ENCODE results near the gene MRPL46. TPM values are rescaled to one million over a fixed set of nuclear protein-coding genes. Genes with fewer than 3 reads are reported as not detected.
"Not testable (repeated sequence)": the region's sequence is repeated elsewhere in the genome, so short reads cannot be mapped to it uniquely, and the experiment has no call there.

MRPL46 gene
- total RNA-seq, 4 donors from 2014 or later, result 17.3 to 30.2 (median 19.3) TPM

DNA sequence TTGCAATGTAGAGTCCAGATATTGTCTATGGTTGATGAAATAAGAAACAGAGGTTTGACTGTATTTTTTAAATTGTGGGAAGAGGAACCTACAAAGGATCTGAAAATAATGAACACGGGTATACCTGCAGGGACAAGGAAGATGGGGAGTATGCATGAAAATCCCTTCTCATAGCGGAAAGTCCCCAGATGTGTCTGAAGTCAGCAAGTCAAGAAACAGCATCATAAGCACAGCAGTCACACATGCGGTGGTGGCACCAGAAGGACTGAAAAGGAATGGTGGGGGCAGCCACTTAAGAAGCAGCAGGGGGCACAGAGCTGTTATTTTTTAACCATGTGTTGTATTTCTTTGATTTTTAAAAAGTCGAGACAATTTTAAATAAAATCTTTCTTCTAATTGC lies 5.0 kb upstream of the MRPL46 start:
- no peaks in the 10 kb centered on the region for H3K9me3 ChIP-seq
- no peak overlapping the region for H3K27ac ChIP-seq
- H3K36me3 ChIP-seq, result peaks cover 0 to 58% (median 0%) of the 10 kb centered on the region in 3 donors
- no peaks in the 10 kb centered on the region for H3K27me3 ChIP-seq
- peaks cover 0 to 35% (median 9%) of the 10 kb centered on the region in 4 donors for H3K4me1 ChIP-seq
- H3K4me3 ChIP-seq, result no peak overlapping the region
- no peak for DNase-seq (ENCODE audit: low spot score in 2 of 2)
- TF ChIP-seq, protein P1, sequence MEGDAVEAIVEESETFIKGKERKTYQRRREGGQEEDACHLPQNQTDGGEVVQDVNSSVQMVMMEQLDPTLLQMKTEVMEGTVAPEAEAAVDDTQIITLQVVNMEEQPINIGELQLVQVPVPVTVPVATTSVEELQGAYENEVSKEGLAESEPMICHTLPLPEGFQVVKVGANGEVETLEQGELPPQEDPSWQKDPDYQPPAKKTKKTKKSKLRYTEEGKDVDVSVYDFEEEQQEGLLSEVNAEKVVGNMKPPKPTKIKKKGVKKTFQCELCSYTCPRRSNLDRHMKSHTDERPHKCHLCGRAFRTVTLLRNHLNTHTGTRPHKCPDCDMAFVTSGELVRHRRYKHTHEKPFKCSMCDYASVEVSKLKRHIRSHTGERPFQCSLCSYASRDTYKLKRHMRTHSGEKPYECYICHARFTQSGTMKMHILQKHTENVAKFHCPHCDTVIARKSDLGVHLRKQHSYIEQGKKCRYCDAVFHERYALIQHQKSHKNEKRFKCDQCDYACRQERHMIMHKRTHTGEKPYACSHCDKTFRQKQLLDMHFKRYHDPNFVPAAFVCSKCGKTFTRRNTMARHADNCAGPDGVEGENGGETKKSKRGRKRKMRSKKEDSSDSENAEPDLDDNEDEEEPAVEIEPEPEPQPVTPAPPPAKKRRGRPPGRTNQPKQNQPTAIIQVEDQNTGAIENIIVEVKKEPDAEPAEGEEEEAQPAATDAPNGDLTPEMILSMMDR (IDR thresholded peaks at IDR 0.05), result no peak
- TF ChIP-seq POLR2A (IDR thresholded peaks at IDR 0.05) (no peak), EP300 (IDR thresholded peaks at IDR 0.05) (no peak)
- WGBS, 2 donors, result 73 to 82% methylated on average over 4 of the region's 4 CpGs

DNA sequence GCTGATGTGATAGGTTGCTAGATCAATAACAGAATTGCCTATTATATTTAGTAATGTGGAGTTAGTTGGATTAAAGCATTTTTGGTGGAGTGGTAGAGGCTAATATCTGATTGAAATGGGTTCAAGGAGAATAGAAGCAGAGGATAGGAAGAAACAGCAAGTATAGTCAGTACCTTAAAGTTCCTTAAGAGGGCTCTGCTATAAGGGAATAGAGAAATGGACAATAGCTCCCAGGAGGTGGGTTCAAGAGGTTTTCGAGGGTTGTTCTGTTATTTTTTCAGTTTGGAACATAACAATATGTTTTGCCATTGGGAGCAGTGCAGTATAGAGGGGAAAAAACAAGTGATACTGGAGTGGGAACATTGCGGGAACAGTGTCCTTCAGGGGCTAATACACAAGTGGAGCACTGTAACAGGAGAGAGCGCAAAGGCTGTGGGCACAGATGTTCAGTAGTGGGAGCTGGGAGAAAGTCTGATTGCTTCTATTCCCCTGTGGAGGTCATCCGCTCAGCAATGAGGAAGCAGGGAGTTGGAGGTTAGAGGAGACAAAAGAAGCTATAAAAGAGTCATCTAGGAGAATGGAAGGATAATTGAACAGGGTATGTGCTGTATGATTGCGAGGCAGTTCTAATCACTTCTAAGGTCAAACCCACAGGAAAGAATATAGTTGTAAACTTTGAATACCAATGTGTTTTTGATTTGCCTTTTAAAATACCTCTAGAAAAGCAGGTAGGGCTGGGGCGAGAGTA lies 3.6 kb upstream of the MRPL46 start:
- no peak overlapping the region for H3K27ac ChIP-seq
- no peak for TF ChIP-seq POLR2A (IDR thresholded peaks at IDR 0.05)
- TF ChIP-seq, protein P1 (IDR thresholded peaks at IDR 0.05), result no peak
- no peak for TF ChIP-seq EP300 (IDR thresholded peaks at IDR 0.05)
- H3K9me3 ChIP-seq, result no peaks in the 10 kb centered on the region
- DNase-seq (ENCODE audit: low spot score in 2 of 2), result no peak
- H3K4me3 ChIP-seq, result no peak overlapping the region
- H3K4me1 ChIP-seq, result peaks cover 0 to 33% (median 18%) of the 10 kb centered on the region in 4 donors
- H3K27me3 ChIP-seq, result no peaks in the 10 kb centered on the region
- WGBS, 2 donors, result 66 to 68% methylated on average over 6 of the region's 6 CpGs
- H3K36me3 ChIP-seq, result peaks cover 0 to 47% (median 0%) of the 10 kb centered on the region in 3 donors

DNA sequence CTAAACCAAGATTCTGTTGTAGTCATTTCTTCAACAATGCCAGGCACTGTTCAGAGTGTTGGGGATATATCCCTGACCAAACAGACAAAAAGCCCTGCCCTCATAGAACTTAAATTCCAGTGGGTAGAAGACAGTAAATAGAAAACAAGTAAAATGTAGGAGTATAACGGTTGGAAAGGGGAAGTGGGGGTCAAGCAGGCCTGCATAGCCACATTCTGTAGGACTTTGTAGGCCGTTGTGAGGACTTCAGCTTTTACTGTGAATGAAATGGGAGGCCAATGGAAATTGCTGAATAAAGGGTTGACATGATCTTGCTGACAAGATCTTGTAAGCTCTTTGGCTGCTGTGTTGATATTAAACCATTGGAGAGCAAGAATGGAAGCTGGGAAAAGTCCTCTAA lies 2.1 kb upstream of the MRPL46 start:
- Histone ChIP-seq H3K9me3 (no peaks in the 10 kb centered on the region), H3K4me1 (peaks cover 0 to 42% (median 21%) of the 10 kb centered on the region in 4 donors), H3K27ac (no peak overlapping the region), H3K36me3 (peaks cover 0 to 38% (median under 1%) of the 10 kb centered on the region in 3 donors), H3K27me3 (no peaks in the 10 kb centered on the region), H3K4me3 (no peak overlapping the region)
- TF ChIP-seq POLR2A (IDR thresholded peaks at IDR 0.05), result no peak
- WGBS, 2 donors, result 78 to 84% methylated on average over 2 of the region's 2 CpGs
- no peak for DNase-seq (ENCODE audit: low spot score in 2 of 2)

DNA sequence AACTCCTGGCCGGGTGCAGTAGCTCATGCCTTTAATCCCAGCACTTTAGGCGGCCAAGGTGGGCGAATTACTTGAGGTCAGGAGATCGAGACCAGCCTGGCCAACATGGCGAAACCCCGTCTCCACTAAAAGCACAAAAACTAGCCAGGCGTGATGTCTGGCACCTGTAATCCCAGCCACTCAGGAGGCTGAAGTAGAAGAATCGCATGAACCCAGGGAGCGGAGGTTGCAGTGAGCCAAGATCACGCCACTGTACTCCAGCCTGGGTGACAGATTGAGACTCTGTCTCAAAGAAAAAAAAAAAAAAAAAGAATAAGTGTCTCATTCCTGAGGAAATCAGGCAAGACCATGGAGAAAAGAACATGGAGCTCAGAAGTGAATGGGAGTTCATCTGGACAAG lies 1.5 kb upstream of the MRPL46 start:
- peak overlapping the region in 1 of 4 donors; percentile 82 for H3K4me3 ChIP-seq
- H3K4me1 ChIP-seq, result peaks cover 0 to 42% (median 21%) of the 10 kb centered on the region in 4 donors
- not testable (repeated sequence) for DNase-seq (ENCODE audit: low spot score in 2 of 2); H3K27me3 ChIP-seq; H3K27ac ChIP-seq; H3K9me3 ChIP-seq
- H3K36me3 ChIP-seq, result peaks cover 0 to 38% (median 4%) of the 10 kb centered on the region in 3 donors
- WGBS, 2 donors, result 93 to 96% methylated on average over 10 of the region's 10 CpGs

DNA sequence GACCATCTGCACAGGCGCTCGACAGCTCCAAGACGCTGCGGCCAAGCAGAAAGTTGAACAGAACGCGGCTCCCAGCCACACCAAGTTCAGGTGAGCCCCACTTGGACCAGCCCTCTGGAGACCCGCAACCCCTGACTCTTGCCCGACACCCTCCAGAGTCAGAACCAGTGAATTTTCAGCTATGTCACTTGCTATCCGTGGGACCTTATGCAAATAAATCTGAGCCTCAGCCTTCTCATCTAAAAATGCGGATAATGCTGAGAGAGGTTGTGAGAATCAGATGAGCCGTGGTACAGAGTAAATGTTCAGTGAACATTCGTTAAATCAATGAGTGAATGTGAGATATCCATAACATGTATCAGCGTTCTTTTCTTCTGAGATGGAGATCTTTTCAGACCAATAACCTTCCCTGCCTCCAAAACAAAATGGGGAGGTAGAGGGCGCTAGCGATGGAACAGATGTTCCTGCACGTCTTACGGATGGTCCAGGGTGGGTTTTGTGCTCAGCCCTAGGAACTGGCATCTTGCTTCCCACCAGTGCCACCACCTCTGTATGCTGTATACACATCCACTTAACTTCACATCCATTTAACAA lies 844 bp upstream of the MRPL46 start:
- H3K4me1 ChIP-seq, result peaks cover 0 to 42% (median 21%) of the 10 kb centered on the region in 4 donors
- WGBS, 2 donors, result 1 to 3% methylated on average over 17 of the region's 17 CpGs
- H3K27ac ChIP-seq, result peak overlapping the region; percentile 87 to 95 (median 88)
- no peaks in the 10 kb centered on the region for H3K27me3 ChIP-seq
- H3K9me3 ChIP-seq, result no peaks in the 10 kb centered on the region
- peak overlapping the region; percentile 82 to 90 (median 86) for H3K4me3 ChIP-seq
- no peak for DNase-seq (ENCODE audit: low spot score in 2 of 2)
- peaks cover 0 to 38% (median 11%) of the 10 kb centered on the region in 3 donors for H3K36me3 ChIP-seq
- TF ChIP-seq, protein P1 (IDR thresholded peaks at IDR 0.05), result no peak
- TF ChIP-seq POLR2A (IDR thresholded peaks at IDR 0.05) (no peak), EP300 (IDR thresholded peaks at IDR 0.05) (no peak)

DNA sequence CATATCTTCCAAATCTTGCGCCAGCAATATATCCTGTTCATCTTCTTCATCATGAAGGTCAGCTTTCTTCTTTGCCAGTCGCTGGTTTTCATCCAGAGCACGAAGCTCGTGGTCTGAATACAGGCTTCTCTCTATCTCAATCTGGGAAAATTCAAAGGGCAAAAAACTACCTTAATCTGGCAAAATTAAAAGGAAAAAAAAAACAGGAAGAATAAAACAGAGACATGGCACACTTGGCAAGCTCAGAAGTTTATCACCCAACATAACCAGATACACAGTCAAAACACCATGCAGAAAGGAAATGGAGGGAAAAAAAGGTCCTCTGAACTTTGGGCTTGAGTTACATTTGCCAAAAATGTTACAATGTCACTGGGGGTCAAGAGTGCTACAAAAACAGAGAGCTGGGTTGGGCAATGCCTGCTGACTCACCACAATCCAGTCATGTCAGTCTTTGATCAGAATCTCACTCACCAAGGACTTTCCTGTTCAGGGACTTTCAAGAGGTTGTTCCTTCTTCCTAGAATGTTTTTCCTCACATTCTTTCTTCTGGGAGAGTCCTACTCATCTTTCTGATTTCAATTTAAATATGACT lies 1.5 kb downstream of the MRPL46 start:
- H3K27me3 ChIP-seq, result no peaks in the 10 kb centered on the region
- H3K4me1 ChIP-seq, result peaks cover 0 to 42% (median 21%) of the 10 kb centered on the region in 4 donors
- no peak for DNase-seq (ENCODE audit: low spot score in 2 of 2)
- peak overlapping the region in 1 of 4 donors; percentile 90 for H3K4me3 ChIP-seq
- WGBS, 2 donors, result 91% methylated on average over 4 of the region's 4 CpGs
- no peak overlapping the region for H3K27ac ChIP-seq
- TF ChIP-seq POLR2A (IDR thresholded peaks at IDR 0.05) (no peak), EP300 (IDR thresholded peaks at IDR 0.05) (no peak)
- TF ChIP-seq, protein P1 (IDR thresholded peaks at IDR 0.05), result no peak
- H3K36me3 ChIP-seq, result peaks cover 0 to 51% (median 14%) of the 10 kb centered on the region in 3 donors
- no peaks in the 10 kb centered on the region for H3K9me3 ChIP-seq

Measured in tibial nerve (tissue), 4 donors.